ENCODE data around the gene SNRNP25.

SNRNP25 gene

DNA sequence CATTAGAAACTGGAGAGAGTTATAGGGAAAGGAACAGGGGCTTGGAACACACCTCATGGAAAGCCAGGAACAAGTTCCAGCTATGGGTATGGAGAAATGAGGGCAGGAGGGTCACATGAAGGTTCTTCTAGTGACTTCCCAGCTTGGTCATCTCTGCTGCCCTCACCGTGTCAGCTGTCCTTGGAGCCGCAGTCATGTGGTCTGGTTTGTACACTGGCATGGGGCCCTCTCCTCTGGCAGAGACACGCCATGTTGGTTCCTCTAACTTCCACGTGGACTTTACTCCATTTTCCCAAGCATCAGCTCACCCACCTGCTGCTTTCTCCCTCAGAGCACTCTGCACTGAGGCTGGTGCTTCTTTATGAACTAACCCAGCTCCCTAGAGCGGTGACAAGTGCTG is 50.7 kb downstream of the SNRNP25 start:
- H3K27me3 ChIP-seq (replicated peaks; ENCODE audit: control insufficient read depth, insufficient read depth, low read length, poor library complexity, severe bottlenecking) = no peaks in the 10 kb centered on the region
- H3K4me3 ChIP-seq (ENCODE audit: insufficient read depth, low read depth, low read length, poor library complexity, severe bottlenecking) = no peak overlapping the region
- H3K4me1 ChIP-seq (ENCODE audit: control insufficient read depth, insufficient read depth, low read length, poor library complexity, severe bottlenecking) = no peaks in the 10 kb centered on the region
- DNase-seq = no peak
- H3K9me3 ChIP-seq (ENCODE audit: control insufficient read depth, low read length) = no peaks in the 10 kb centered on the region
- H3K36me3 ChIP-seq (ENCODE audit: control insufficient read depth, insufficient read depth, low read length) = peaks cover 5% of the 10 kb centered on the region
- no peak overlapping the region for H3K27ac ChIP-seq (ENCODE audit: insufficient read depth, low read length, poor library complexity, severe bottlenecking)

DNA sequence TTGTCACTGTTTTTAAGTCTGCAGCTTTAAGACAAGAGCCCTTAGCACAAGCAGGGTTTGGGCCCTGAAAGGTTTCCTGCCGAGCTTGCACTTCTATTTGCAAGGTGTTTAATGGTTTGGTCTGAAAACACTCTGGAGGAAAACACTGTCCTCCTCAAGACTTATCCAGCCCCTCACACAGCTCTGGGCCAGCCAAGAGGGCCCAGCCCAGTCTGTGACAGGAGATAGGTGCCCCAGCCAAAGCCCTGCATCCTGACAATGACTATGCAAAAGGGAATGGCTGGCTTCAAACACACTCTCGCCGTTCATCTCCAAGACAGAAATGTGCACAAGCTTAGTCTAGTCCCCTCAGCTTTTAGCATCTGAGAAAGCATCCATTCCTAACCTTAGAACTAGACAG is 51.3 kb downstream of the SNRNP25 start:
- H3K36me3 ChIP-seq (ENCODE audit: control insufficient read depth, insufficient read depth, low read length) = peaks cover 5% of the 10 kb centered on the region
- no peak overlapping the region for H3K4me3 ChIP-seq (ENCODE audit: insufficient read depth, low read depth, low read length, poor library complexity, severe bottlenecking)
- H3K27me3 ChIP-seq (replicated peaks; ENCODE audit: control insufficient read depth, insufficient read depth, low read length, poor library complexity, severe bottlenecking) = no peaks in the 10 kb centered on the region
- H3K4me1 ChIP-seq (ENCODE audit: control insufficient read depth, insufficient read depth, low read length, poor library complexity, severe bottlenecking) = no peaks in the 10 kb centered on the region
- no peak overlapping the region for H3K27ac ChIP-seq (ENCODE audit: insufficient read depth, low read length, poor library complexity, severe bottlenecking)
- no peaks in the 10 kb centered on the region for H3K9me3 ChIP-seq (ENCODE audit: control insufficient read depth, low read length)
- no peak for DNase-seq

DNA sequence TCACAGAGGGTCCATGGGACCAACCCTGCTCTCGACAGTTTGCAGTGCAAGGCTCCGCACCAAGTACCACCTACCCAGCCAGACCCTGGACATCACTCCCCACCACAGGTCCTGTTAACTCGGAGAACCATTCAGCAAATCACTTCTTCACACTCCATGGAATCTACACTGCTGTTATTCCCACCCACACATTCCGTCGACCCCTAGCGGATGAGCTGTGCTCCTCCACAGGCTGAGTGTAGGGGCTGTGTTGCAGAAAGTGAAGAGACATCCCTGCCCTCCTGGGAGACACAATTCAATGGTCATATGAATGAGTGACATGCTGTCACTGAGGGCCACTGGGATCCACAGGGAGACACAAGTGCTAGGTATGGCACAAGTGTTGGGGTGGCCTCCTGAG is 51.9 kb downstream of the SNRNP25 start:
- H3K36me3 ChIP-seq (ENCODE audit: control insufficient read depth, insufficient read depth, low read length) = peaks cover 8% of the 10 kb centered on the region
- no peak overlapping the region for H3K4me3 ChIP-seq (ENCODE audit: insufficient read depth, low read depth, low read length, poor library complexity, severe bottlenecking)
- H3K4me1 ChIP-seq (ENCODE audit: control insufficient read depth, insufficient read depth, low read length, poor library complexity, severe bottlenecking) = no peaks in the 10 kb centered on the region
- DNase-seq = no peak
- H3K9me3 ChIP-seq (ENCODE audit: control insufficient read depth, low read length) = no peaks in the 10 kb centered on the region
- no peak overlapping the region for H3K27ac ChIP-seq (ENCODE audit: insufficient read depth, low read length, poor library complexity, severe bottlenecking)
- no peaks in the 10 kb centered on the region for H3K27me3 ChIP-seq (replicated peaks; ENCODE audit: control insufficient read depth, insufficient read depth, low read length, poor library complexity, severe bottlenecking)

GRCh38 chr16:106623-107324 is 53.1 kb downstream of the SNRNP25 start:
- Histone ChIP-seq H3K4me3 (ENCODE audit: insufficient read depth, low read depth, low read length, poor library complexity, severe bottlenecking) (no peak overlapping the region), H3K27me3 (replicated peaks; ENCODE audit: control insufficient read depth, insufficient read depth, low read length, poor library complexity, severe bottlenecking) (no peaks in the 10 kb centered on the region), H3K4me1 (ENCODE audit: control insufficient read depth, insufficient read depth, low read length, poor library complexity, severe bottlenecking) (no peaks in the 10 kb centered on the region), H3K27ac (ENCODE audit: insufficient read depth, low read length, poor library complexity, severe bottlenecking) (no peak overlapping the region), H3K36me3 (ENCODE audit: control insufficient read depth, insufficient read depth, low read length) (peaks cover 13% of the 10 kb centered on the region), H3K9me3 (ENCODE audit: control insufficient read depth, low read length) (no peaks in the 10 kb centered on the region)
- DNase-seq = peak; percentile 5 to 34 (median 20)

Measured in effector memory CD4-positive, alpha-beta T cell (primary cell).